ENCODE measurements around the gene ANKRD9. TPM values are rescaled to one million over a fixed set of nuclear protein-coding genes. Genes with fewer than 3 reads are reported as not detected.

The ANKRD9 gene
- total and polyA plus RNA-seq, 2 of the 13 experiments (the other 11 are each of a cell fraction or from before 2014, with no cell fraction given) = 10.0 to 15.0 TPM

- POLR2A ChIA-PET = interaction anchor here (1.0 to 1.4 kb wide), 2 partner anchors 10 to 80 kb away, joined by 3 to 4 read pairs; no protein-coding TSS in a partner anchor
- Histone ChIP-seq H3K27me3 (ENCODE audit: control insufficient read depth in 1 of 2, insufficient read depth in 2 of 2, low read length in 2 of 2) (no peaks in the 10 kb centered on the region), H4K20me1 (ENCODE audit: insufficient read depth, low read length) (no peaks in the 10 kb centered on the region), H3K4me3 (replicated peaks in 1 of 3; ENCODE audit: insufficient read depth in 1 of 3, low read depth in 2 of 3, low read length in 3 of 3) (no peak overlapping the region), H3K79me2 (ENCODE audit: insufficient read depth, low read length) (no peaks in the 10 kb centered on the region), H3K36me3 (replicated peaks in 1 of 2; ENCODE audit: control insufficient read depth in 1 of 2, insufficient read depth in 2 of 2, low read length in 2 of 2) (no peaks in the 10 kb centered on the region), H3K27ac (ENCODE audit: extremely low read length, insufficient read depth, low read length) (no peak overlapping the region), H2AFZ (ENCODE audit: low read length) (no peak overlapping the region), H3K9me3 (ENCODE audit: low read length) (no peaks in the 10 kb centered on the region), H3K9ac (ENCODE audit: insufficient read depth, low read depth, low read length) (no peak overlapping the region), H3K4me2 (ENCODE audit: low read depth, low read length) (no peak overlapping the region), H3K4me1 (ENCODE audit: insufficient read depth, low read length) (peaks cover 37% of the 10 kb centered on the region)
- FAIRE-seq = no peak
- DNase-seq (ENCODE audit: low spot score) = no peak
- ATAC-seq = no peak
- in situ Hi-C loops (cut with HindIII; ENCODE audit: extremely low pct_ligation_motif_present, low pct_unique_long_range_greater_than_20kb) (loop anchor here (5.0 kb wide), 1 partner anchor 81 kb away; no protein-coding TSS in a partner anchor), intact Hi-C loops (cut with micrococcal nuclease; ENCODE audit: unreplicated experiment) (loop anchor here (5.0 kb wide), 1 partner anchor 201 kb away; the partner anchor contains the start of gene ZNF839)
- BruUV-seq (replicated peaks) = no TSS peak
- CTCF ChIA-PET (ENCODE audit: low intra/inter-chr PET ratio, low total read pairs) = interaction anchor here (3.8 kb wide), 1 partner anchor 81 kb away, joined by 59 read pairs; no protein-coding TSS in a partner anchor
- TF ChIP-seq FOXP1 (IDR thresholded peaks at IDR 0.05) = no peak
- no peak for TF ChIP-seq FOXP1 (CRISPR knock-in tag; IDR thresholded peaks at IDR 0.05)
- TF ChIP-seq ELF3 (CRISPR knock-in tag; IDR thresholded peaks at IDR 0.05) = no peak
- TF ChIP-seq RBAK (CRISPR knock-in tag; IDR thresholded peaks at IDR 0.05) = peak; percentile 67; the same call in 1 of the 2 replicates
- no peak for TF ChIP-seq ZNF329 (CRISPR knock-in tag; IDR thresholded peaks at IDR 0.05; ENCODE audit: low read depth)
- no peak for TF ChIP-seq KAT2B (IDR thresholded peaks at IDR 0.05; ENCODE audit: borderline replicate concordance, low read depth, low read length)
- 0 out of 2 replicates have a peak, but pooled peaks have one; percentile 16 for TF ChIP-seq ZBTB33 (CRISPR knock-in tag; IDR thresholded peaks at IDR 0.05)
- 0 out of 2 replicates have a peak, but pooled peaks have one; percentile 17 for TF ChIP-seq MYC (CRISPR knock-in tag; IDR thresholded peaks at IDR 0.05; ENCODE audit: borderline replicate concordance)
- TF ChIP-seq SIX4 (CRISPR knock-in tag; IDR thresholded peaks at IDR 0.05) = no peak
- TF ChIP-seq SALL1 (CRISPR knock-in tag; IDR thresholded peaks at IDR 0.05) = no peak
- no peak for TF ChIP-seq MTF2 (CRISPR knock-in tag; IDR thresholded peaks at IDR 0.05; ENCODE audit: borderline replicate concordance)
- 0 out of 2 replicates have a peak, but pooled peaks have one; percentile 2 for TF ChIP-seq NRL (CRISPR knock-in tag; IDR thresholded peaks at IDR 0.05; ENCODE audit: borderline replicate concordance)
- WGBS (ENCODE audit: low lambda C conversion rate) = 62% methylated on average over 6 of the region's 8 CpGs
Measured at GRCh38 chr14:102518063-102518648, 8.6 kb upstream of the ANKRD9 start.
